HG02870 (cell line): ENCODE results near the gene KLF4.

Source experiments
- ATAC-seq: cut with Tn5 transposase; IDR thresholded peaks from one replicate; pipeline ENCODE4 v1.9.1; 2021; ENCODE audit warnings: mild to moderate bottlenecking, moderate library complexity; ENCODE audit not compliant: unreplicated experiment

KLF4 gene

GRCh38 chr9:107460153-107461023 lies 29.2 kb downstream of the KLF4 start:
- ATAC-seq = no peak

- no peak for ATAC-seq
Observed at GRCh38 chr9:107455425-107456135, 34.0 kb downstream of the KLF4 start.

GRCh38 chr9:107453479-107453878 lies 36.1 kb downstream of the KLF4 start:
- no peak for ATAC-seq

GRCh38 chr9:107447834-107448233 lies 41.7 kb downstream of the KLF4 start:
- no peak for ATAC-seq

- no peak for ATAC-seq
Observed at GRCh38 chr9:107447081-107447480, 42.5 kb downstream of the KLF4 start.

- ATAC-seq = no peak
Observed at GRCh38 chr9:107446491-107446890, 43.1 kb downstream of the KLF4 start.

GRCh38 chr9:107443786-107444185 lies 45.8 kb downstream of the KLF4 start:
- ATAC-seq = no peak

GRCh38 chr9:107439991-107440456 lies 49.5 kb downstream of the KLF4 start:
- no peak for ATAC-seq

- ATAC-seq = no peak
Observed at GRCh38 chr9:107438211-107439031, 51.1 kb downstream of the KLF4 start.

- no peak for ATAC-seq
Observed at GRCh38 chr9:107437716-107438115, 51.9 kb downstream of the KLF4 start.

- ATAC-seq = no peak
Observed at GRCh38 chr9:107435415-107435814, 54.2 kb downstream of the KLF4 start.
